Type B pancreatic cell (in vitro differentiated cells): ENCODE measurements around the gene ANO10. TPM values are rescaled to one million over a fixed set of nuclear protein-coding genes. Genes with fewer than 3 reads are reported as not detected.
"Not testable (repeated sequence)": the region's sequence is repeated elsewhere in the genome, so short reads cannot be mapped to it uniquely, and the experiment has no call there.

Experiments used
- DNase-seq: peaks from one replicate; pipeline ENCODE4 v3.0.0; 2021; ENCODE audit warnings: mixed read lengths; ENCODE audit not compliant: unreplicated experiment; ENCODE audit errors: extremely low spot score
- H3K27ac Mint-ChIP-seq: 2 replicates; pipeline ENCODE4 v1.8.0; 2021; ENCODE audit warnings: mild to moderate bottlenecking, mixed read lengths
- H3K27me3 Mint-ChIP-seq: 2 replicates; pipeline ENCODE4 v1.8.0; 2021; ENCODE audit warnings: mixed read lengths
- H3K36me3 Mint-ChIP-seq: 2 replicates; pipeline ENCODE4 v1.8.0; 2021; ENCODE audit warnings: mixed read lengths
- H3K4me1 Mint-ChIP-seq: one replicate; pipeline ENCODE4 v1.8.0; 2021; ENCODE audit warnings: mixed read lengths; ENCODE audit not compliant: unreplicated experiment
- H3K4me3 Mint-ChIP-seq: 2 replicates; pipeline ENCODE4 v1.8.0; 2021; ENCODE audit warnings: mild to moderate bottlenecking, mixed read lengths
- H3K9me3 Mint-ChIP-seq: 2 replicates; pipeline ENCODE4 v1.8.0; 2021; ENCODE audit warnings: mixed read lengths
- CTCF ChIP-seq: fragments of 200-600 bp; sonication (generic); conservative IDR thresholded peaks from 2 replicates; pipeline ENCODE4 v1.5.0; 2021; ENCODE audit warnings: antibody characterized with exemption, mild to moderate bottlenecking
- total RNA-seq: library from RNA; stranded (reverse); gene quantifications from 2 replicates; pipeline ENCODE4 v1.2.1, GENCODE V29; 2021; ENCODE audit warnings: low replicate concordance

The ANO10 gene
- total RNA-seq, 1 donor from 2014 or later, result 32.5 TPM

DNA sequence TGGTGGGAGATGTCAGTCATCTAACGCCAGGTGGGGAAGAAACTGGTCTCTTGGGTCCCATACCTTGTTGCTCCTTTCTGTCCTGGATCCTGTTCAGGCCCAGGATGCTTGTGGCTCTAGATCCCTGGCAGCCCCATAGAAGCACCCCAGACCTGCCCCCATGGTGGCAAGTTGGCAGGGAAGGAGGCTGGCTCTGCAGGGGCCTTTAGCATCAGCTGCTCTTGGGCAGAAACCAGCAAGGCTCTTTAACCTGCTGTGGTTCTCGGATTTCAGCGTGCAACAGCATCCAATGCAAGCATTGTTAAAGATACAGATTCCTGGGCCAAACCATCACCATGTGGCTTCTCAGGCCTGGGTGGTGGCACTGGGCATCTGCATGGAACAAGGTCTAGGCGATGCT is 259.6 kb downstream of the ANO10 start:
- no peak overlapping the region for H3K27ac Mint-ChIP-seq
- H3K36me3 Mint-ChIP-seq, result no peaks in the 10 kb centered on the region
- TF ChIP-seq CTCF, result no peak
- no peak for DNase-seq
- no peaks in the 10 kb centered on the region for H3K27me3 Mint-ChIP-seq
- H3K4me3 Mint-ChIP-seq, result no peak overlapping the region
- no peaks in the 10 kb centered on the region for H3K9me3 Mint-ChIP-seq
- H3K4me1 Mint-ChIP-seq, result no peaks in the 10 kb centered on the region

- no peak for TF ChIP-seq CTCF
- H3K4me1 Mint-ChIP-seq, result no peaks in the 10 kb centered on the region
- H3K27me3 Mint-ChIP-seq, result no peaks in the 10 kb centered on the region
- no peak for DNase-seq
- H3K4me3 Mint-ChIP-seq, result no peak overlapping the region
- H3K36me3 Mint-ChIP-seq, result peaks cover under 1% of the 10 kb centered on the region
- no peaks in the 10 kb centered on the region for H3K9me3 Mint-ChIP-seq
- no peak overlapping the region for H3K27ac Mint-ChIP-seq
These were observed 260.7 kb downstream of the ANO10 start for GRCh38 chr3:43361077-43361476.

GRCh38 chr3:43356033-43356432 is 265.8 kb downstream of the ANO10 start:
- not testable (repeated sequence) for H3K27ac Mint-ChIP-seq, H3K27me3 Mint-ChIP-seq, H3K4me1 Mint-ChIP-seq, DNase-seq, H3K4me3 Mint-ChIP-seq
- Mint-ChIP-seq H3K9me3 (peaks cover 15% of the 10 kb centered on the region), H3K36me3 (peaks cover 33% of the 10 kb centered on the region)

DNA sequence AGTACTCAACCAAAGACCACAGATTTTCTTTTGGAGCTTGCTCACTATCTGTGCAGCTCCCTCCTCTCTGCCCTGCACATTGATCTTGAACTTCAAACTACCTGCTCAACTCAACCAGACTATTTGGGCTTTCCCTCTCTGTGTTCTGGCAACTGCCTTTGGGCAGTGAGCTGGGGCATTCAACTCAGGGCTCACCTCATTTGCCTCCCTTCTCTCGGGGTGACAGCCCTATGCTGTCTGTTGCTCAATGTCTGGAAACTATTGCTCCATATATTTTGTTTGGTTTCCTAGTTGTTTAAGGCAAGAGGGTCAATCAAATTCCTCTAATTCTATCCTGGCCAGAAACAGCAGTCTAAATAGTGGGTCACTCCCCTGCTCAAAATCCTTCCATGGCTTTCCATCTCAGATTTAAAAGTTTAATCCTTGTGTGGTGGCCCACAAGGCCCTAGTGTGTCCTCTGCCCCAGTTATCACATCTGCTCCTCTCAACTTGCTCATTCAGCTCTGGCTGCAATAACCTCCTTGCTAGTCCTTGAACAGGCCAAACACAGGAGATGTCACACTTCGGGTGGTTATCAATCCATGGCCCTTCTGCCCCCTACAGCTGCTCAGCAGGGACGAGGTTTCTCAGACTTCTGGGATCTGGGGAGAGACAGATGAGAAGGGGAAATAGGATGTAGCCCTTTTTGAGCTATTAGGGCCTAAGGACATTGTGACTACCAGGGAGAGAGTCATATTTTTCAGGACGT is 267.7 kb downstream of the ANO10 start:
- no peak overlapping the region for H3K27ac Mint-ChIP-seq
- no peak for TF ChIP-seq CTCF
- peaks cover 48% of the 10 kb centered on the region for H3K36me3 Mint-ChIP-seq
- no peaks in the 10 kb centered on the region for H3K27me3 Mint-ChIP-seq
- no peak for DNase-seq
- no peak overlapping the region for H3K4me3 Mint-ChIP-seq
- no peaks in the 10 kb centered on the region for H3K4me1 Mint-ChIP-seq
- peaks cover 15% of the 10 kb centered on the region for H3K9me3 Mint-ChIP-seq

GRCh38 chr3:43353393-43353792 is 268.4 kb downstream of the ANO10 start:
- H3K27ac Mint-ChIP-seq, result no peak overlapping the region
- H3K4me3 Mint-ChIP-seq, result no peak overlapping the region
- no peak for DNase-seq
- H3K27me3 Mint-ChIP-seq, result no peaks in the 10 kb centered on the region
- H3K4me1 Mint-ChIP-seq, result no peaks in the 10 kb centered on the region
- no peak for TF ChIP-seq CTCF
- peaks cover 15% of the 10 kb centered on the region for H3K9me3 Mint-ChIP-seq
- peaks cover 55% of the 10 kb centered on the region for H3K36me3 Mint-ChIP-seq

GRCh38 chr3:43349716-43350115 is 272.1 kb downstream of the ANO10 start:
- peaks cover 70% of the 10 kb centered on the region for H3K36me3 Mint-ChIP-seq
- no peak overlapping the region for H3K27ac Mint-ChIP-seq
- H3K4me1 Mint-ChIP-seq, result no peaks in the 10 kb centered on the region
- DNase-seq, result no peak
- H3K27me3 Mint-ChIP-seq, result no peaks in the 10 kb centered on the region
- H3K9me3 Mint-ChIP-seq, result peaks cover 15% of the 10 kb centered on the region
- H3K4me3 Mint-ChIP-seq, result no peak overlapping the region
- TF ChIP-seq CTCF, result no peak
